GM23338 (cell line): ENCODE data around the gene INPP5A. TPM values are rescaled to one million over a fixed set of nuclear protein-coding genes. Genes with fewer than 3 reads are reported as not detected.

Experiments used
- ATAC-seq: fragments of 200-7000 bp; cut with Tn5 transposase; 3 replicates; pipeline ENCODE4 v1.9.1; 2020
- DNase-seq: peaks from one replicate; pipeline ENCODE4 v3.0.0-alpha.2; 2015; ENCODE audit warnings: low spot score
- H2AFZ ChIP-seq: fragments of 200-600 bp; sonication (generic); 2 replicates; pipeline ENCODE4 v1.8.0; 2016; ENCODE audit warnings: antibody characterized with exemption, mild to moderate bottlenecking, moderate library complexity
- H3F3A ChIP-seq: fragments of 200-600 bp; sonication (generic); replicated peaks from 2 replicates; pipeline ENCODE4 v1.8.0; 2017; ENCODE audit warnings: antibody characterized with exemption, mixed run types, low read depth
- H3K27ac ChIP-seq: fragments of 200-600 bp; sonication (generic); 2 replicates; pipeline ENCODE4 v1.6.1; 2016; ENCODE audit warnings: low read depth
- H3K27me3 ChIP-seq: fragments of 200-600 bp; sonication (generic); 2 replicates; pipeline ENCODE4 v1.8.0; 2016; ENCODE audit warnings: mild to moderate bottlenecking, mixed run types, moderate library complexity; ENCODE audit not compliant: insufficient read depth
- H3K36me3 ChIP-seq: fragments of 200-600 bp; sonication (generic); 2 replicates; pipeline ENCODE4 v1.8.0; 2016; ENCODE audit warnings: mild to moderate bottlenecking; ENCODE audit not compliant: insufficient read depth
- H3K4me1 ChIP-seq: fragments of 200-600 bp; sonication (generic); 2 replicates; pipeline ENCODE4 v1.8.0; 2016; ENCODE audit warnings: mild to moderate bottlenecking, moderate library complexity; ENCODE audit not compliant: insufficient read depth
- H3K4me2 ChIP-seq: fragments of 200-600 bp; sonication (generic); 2 replicates; pipeline ENCODE4 v1.7.1; 2017; ENCODE audit warnings: mixed run types
- H3K4me3 ChIP-seq: fragments of 200-600 bp; sonication (generic); 2 replicates; pipeline ENCODE4 v1.6.1; 2016; ENCODE audit warnings: mixed run types
- H3K79me2 ChIP-seq: fragments of 200-600 bp; sonication (generic); replicated peaks from 2 replicates; pipeline ENCODE4 v1.8.0; 2017; ENCODE audit warnings: mild to moderate bottlenecking; ENCODE audit not compliant: insufficient read depth
- H3K9me2 ChIP-seq: fragments of 200-600 bp; sonication (generic); 2 replicates; pipeline ENCODE4 v1.8.0; 2017; ENCODE audit not compliant: insufficient read depth
- H4K20me1 ChIP-seq: fragments of 200-600 bp; sonication (generic); replicated peaks from 2 replicates; pipeline ENCODE4 v1.8.0; 2017; ENCODE audit warnings: mild to moderate bottlenecking; ENCODE audit not compliant: insufficient read depth
- H3K27ac Mint-ChIP-seq: 2 replicates; pipeline ENCODE4 v1.8.0; 2020; ENCODE audit warnings: inconsistent platforms, mild to moderate bottlenecking, moderate library complexity, mixed read lengths
- H3K27me3 Mint-ChIP-seq: 3 replicates; pipeline ENCODE4 v1.8.0; 2022; ENCODE audit warnings: low read depth, mild to moderate bottlenecking, moderate library complexity, mixed read lengths, inconsistent platforms; ENCODE audit not compliant: insufficient read depth, poor library complexity
- H3K36me3 Mint-ChIP-seq: 3 replicates; pipeline ENCODE4 v1.8.0; 2021; ENCODE audit warnings: low read depth, mild to moderate bottlenecking, inconsistent platforms, moderate library complexity, mixed read lengths
- H3K4me1 Mint-ChIP-seq: 3 replicates; pipeline ENCODE4 v1.8.0; 2020; ENCODE audit warnings: mild to moderate bottlenecking, inconsistent platforms, mixed read lengths
- H3K4me3 Mint-ChIP-seq: 3 replicates; pipeline ENCODE4 v1.8.0; 2021; ENCODE audit warnings: moderate library complexity, mild to moderate bottlenecking, inconsistent platforms, mixed read lengths
- H3K9me3 Mint-ChIP-seq: 3 replicates; pipeline ENCODE4 v1.8.0; 2020; ENCODE audit warnings: moderate library complexity, mild to moderate bottlenecking, inconsistent platforms, mixed read lengths
- EZH2 ChIP-seq: fragments of 200-600 bp; sonication (generic); IDR thresholded peaks from one replicate; pipeline ENCODE4 v1.8.0; 2017; ENCODE audit warnings: antibody characterized with exemption, mild to moderate bottlenecking, low read depth; ENCODE audit not compliant: unreplicated experiment
- JUNB ChIP-seq: IDR thresholded peaks from one replicate; pipeline ENCODE4 v1.6.1; 2016; ENCODE audit warnings: antibody characterized with exemption; ENCODE audit not compliant: unreplicated experiment
- NANOG ChIP-seq: IDR thresholded peaks from 2 replicates; pipeline ENCODE4 v1.6.1; 2016; ENCODE audit warnings: antibody characterized with exemption, borderline replicate concordance
- POLR2AphosphoS5 ChIP-seq: IDR thresholded peaks from 2 replicates; pipeline ENCODE4 v1.6.1; 2016; ENCODE audit warnings: antibody characterized with exemption, low read depth
- REST ChIP-seq: IDR thresholded peaks from one replicate; pipeline ENCODE4 v1.6.1; 2018; ENCODE audit warnings: antibody characterized with exemption; ENCODE audit not compliant: unreplicated experiment
- polyA plus RNA-seq: library from polyadenylated mRNA; unstranded; fragments of >200 nt; fragmentation: Nextera tagmentation; extraction: Ambion mirVana; gene quantifications from 2 replicates; pipeline ENCODE4 v1.2.1, GENCODE V29; 2016
- total RNA-seq: library from RNA; depleted of rRNA; stranded (reverse); fragments of >200 nt; shearing (Covaris generic); gene quantifications from 2 replicates; pipeline ENCODE4 v1.2.3, GENCODE V29; 2014

INPP5A gene
- total and polyA plus RNA-seq, 2 experiments from 2014 or later: 5.9 to 40.6 TPM

- Histone ChIP-seq H4K20me1 (no peaks in the 10 kb centered on the region; the same call in 1 of the 2 replicates), H3K27ac (no peak overlapping the region), H3K9me2 (no peaks in the 10 kb centered on the region), H3K27me3 (no peaks in the 10 kb centered on the region), H2AFZ (no peak overlapping the region), H3K4me3 (no peak overlapping the region), H3K36me3 (no peaks in the 10 kb centered on the region), H3K4me1 (no peaks in the 10 kb centered on the region), H3K79me2 (peaks cover 17% of the 10 kb centered on the region), H3F3A (no peaks in the 10 kb centered on the region), H3K4me2 (no peak overlapping the region)
- no peak for DNase-seq
- Mint-ChIP-seq H3K9me3 (no peaks in the 10 kb centered on the region), H3K4me3 (no peak overlapping the region), H3K27me3 (peaks cover 12% of the 10 kb centered on the region), H3K36me3 (no peaks in the 10 kb centered on the region), H3K27ac (no peak overlapping the region), H3K4me1 (peaks cover 15% of the 10 kb centered on the region)
- ATAC-seq: no peak
- TF ChIP-seq POLR2AphosphoS5: no peak
- TF ChIP-seq JUNB: no peak
- no peak for TF ChIP-seq NANOG
These were observed 52.1 kb downstream of the INPP5A start for GRCh38 chr10:132589681-132590080.

GRCh38 chr10:132590094-132590751, 52.6 kb downstream of the INPP5A start:
- H3K27ac Mint-ChIP-seq: no peak overlapping the region

More at GRCh38 chr10:132590094-132590751, 52.6 kb downstream of the INPP5A start:
- Mint-ChIP-seq H3K4me3 (no peak overlapping the region), H3K36me3 (no peaks in the 10 kb centered on the region), H3K27me3 (peaks cover 12% of the 10 kb centered on the region), H3K9me3 (no peaks in the 10 kb centered on the region), H3K4me1 (peaks cover 15% of the 10 kb centered on the region)
- no peak overlapping the region for H3K4me2 ChIP-seq
- H3K4me3 ChIP-seq: no peak overlapping the region
- no peaks in the 10 kb centered on the region for H3K27me3 ChIP-seq
- ATAC-seq (no peak), DNase-seq (no peak)
- no peak for TF ChIP-seq JUNB
- no peak for TF ChIP-seq EZH2
- no peak for TF ChIP-seq REST
- H3K79me2 ChIP-seq: peaks cover 12% of the 10 kb centered on the region
- H3F3A ChIP-seq: no peaks in the 10 kb centered on the region
- no peaks in the 10 kb centered on the region for H3K36me3 ChIP-seq
- H3K4me1 ChIP-seq: no peaks in the 10 kb centered on the region
- H4K20me1 ChIP-seq: peaks cover 2% of the 10 kb centered on the region
- H3K27ac ChIP-seq: no peak overlapping the region
- no peak overlapping the region for H2AFZ ChIP-seq
- H3K9me2 ChIP-seq: no peaks in the 10 kb centered on the region
